Measurements from ENCODE around the gene MEGF9.

The MEGF9 gene

GRCh38 chr9:120714088-120714845 is at the start of gene MEGF9:
TSS of gene MEGF9 (minus strand) at chr9:120714470. CDS start at chr9:120714358, 112 bp downstream.
- H3K27ac ChIP-seq: peak within 1 kb of the TSS; percentile 79
- TF ChIP-seq ZFX (IDR thresholded peaks at IDR 0.05) (peak; percentile 48; the same call in 1 of the 2 replicates), CTCF (conservative IDR thresholded peaks at IDR 0.05) (no peak)

DNA sequence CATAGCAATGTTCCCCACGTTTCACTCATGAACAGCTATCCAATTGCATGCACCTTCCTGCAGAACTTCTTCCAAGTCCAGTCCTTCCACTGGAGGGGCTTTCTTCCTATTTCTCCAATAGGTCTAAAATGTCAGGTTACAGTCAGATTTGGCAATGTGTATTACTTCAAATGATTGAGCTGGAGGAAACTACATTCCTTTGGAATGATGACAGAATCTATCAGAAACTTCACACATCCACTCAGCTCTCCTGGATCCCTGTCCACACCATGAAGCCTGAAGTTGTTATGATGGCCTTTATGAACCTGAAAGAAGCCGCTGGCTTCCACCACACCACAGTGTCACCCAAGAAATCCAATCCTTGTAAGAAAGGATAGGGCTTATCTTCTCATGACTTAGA is 46.7 kb upstream of the MEGF9 start:
- TF ChIP-seq ZFX (IDR thresholded peaks at IDR 0.05) (no peak), CTCF (conservative IDR thresholded peaks at IDR 0.05) (no peak)
- no peak overlapping the region for H3K27ac ChIP-seq

DNA sequence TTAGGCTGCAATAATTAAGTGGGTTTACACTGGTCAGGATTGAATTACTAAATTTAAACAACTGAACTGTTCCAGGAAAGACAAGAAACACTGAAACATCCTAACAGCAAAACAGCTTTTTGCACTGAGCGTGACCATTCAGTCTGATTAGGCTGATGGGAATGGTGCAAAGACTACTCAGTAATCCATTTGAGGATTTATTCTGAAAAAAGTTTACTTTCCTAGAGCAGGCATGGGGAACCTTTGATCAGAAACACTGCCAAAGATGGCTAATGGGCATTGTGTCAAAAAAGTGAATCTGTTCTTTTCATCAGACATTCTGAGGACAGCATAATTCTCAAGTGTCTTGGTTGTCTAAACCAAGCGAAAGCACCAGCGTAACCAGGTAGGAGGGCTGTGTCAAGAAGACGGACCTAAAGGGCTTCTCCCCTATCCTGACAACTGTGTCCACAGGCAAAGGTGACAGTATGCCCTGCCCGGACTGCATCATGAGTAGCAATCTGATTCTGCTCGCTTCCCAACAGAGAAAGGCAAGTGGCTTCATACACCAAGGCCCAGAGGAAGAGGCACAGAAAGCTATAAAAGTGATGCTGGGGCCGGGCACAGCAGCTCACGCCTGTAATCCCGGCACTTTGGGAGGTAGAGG is 45.6 kb upstream of the MEGF9 start:
- H3K27ac ChIP-seq: no peak overlapping the region
- TF ChIP-seq CTCF (conservative IDR thresholded peaks at IDR 0.05) (no peak), ZFX (IDR thresholded peaks at IDR 0.05) (no peak)

- H3K27ac ChIP-seq: no peak overlapping the region
- TF ChIP-seq ZFX (IDR thresholded peaks at IDR 0.05) (no peak), CTCF (conservative IDR thresholded peaks at IDR 0.05) (no peak)
These were observed 44.3 kb upstream of the MEGF9 start for GRCh38 chr9:120758544-120758943.

- no peak for TF ChIP-seq CTCF (conservative IDR thresholded peaks at IDR 0.05)
- TF ChIP-seq ZFX (IDR thresholded peaks at IDR 0.05): no peak
- no peak overlapping the region for H3K27ac ChIP-seq
These were observed 43.0 kb upstream of the MEGF9 start for GRCh38 chr9:120757026-120757913.

DNA sequence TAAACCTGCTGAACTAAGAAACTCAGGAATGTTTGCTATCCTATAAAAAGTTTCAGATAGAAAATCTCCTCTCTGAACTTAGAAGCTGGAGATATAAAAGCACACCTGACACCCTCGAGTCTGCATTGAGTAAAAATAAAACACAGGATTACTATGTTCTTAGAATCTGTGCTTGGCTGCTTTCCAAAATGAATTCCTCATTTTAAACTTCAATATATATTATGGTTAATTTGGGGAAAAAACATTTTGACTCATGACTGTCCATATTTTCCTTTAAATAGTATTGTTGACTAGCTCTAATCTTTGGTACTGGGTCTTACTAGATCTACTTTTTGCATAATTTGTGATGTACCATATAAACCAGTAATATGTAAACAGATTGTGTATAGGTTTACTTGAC is 42.3 kb upstream of the MEGF9 start:
- H3K27ac ChIP-seq: no peak overlapping the region
- TF ChIP-seq CTCF (conservative IDR thresholded peaks at IDR 0.05) (no peak), ZFX (IDR thresholded peaks at IDR 0.05) (no peak)

Measured in C4-2B (cell line).